Measurements from ENCODE around the gene DEFB114.

- TF ChIP-seq ZNF274 (IDR thresholded peaks at IDR 0.05; ENCODE audit: low read depth, low read length) (no peak), YY1 (IDR thresholded peaks at IDR 0.05; ENCODE audit: insufficient read depth, insufficient read length) (no peak), SUZ12 (IDR thresholded peaks at IDR 0.05; ENCODE audit: extremely low read depth, insufficient read depth, insufficient read length) (no peak)
Measured at GRCh38 chr6:49958180-49958579, 5.8 kb downstream of the DEFB114 start.
